Activated T-helper 1 cell treated with anti-CD3 and anti-CD28 coated beads, Interleukin-2, amount 50 U/mL, for 16 hours (primary cell): Measurements from ENCODE around the gene FPR1.

ENCODE experiments used
- DNase-seq, 2 donors: peaks; one replicate each; pipeline ENCODE4 v3.0.0-alpha.2; 2020; ENCODE audit warnings: low read depth in 1 of 2, low spot score in 1 of 2

The FPR1 gene

GRCh38 chr19:51708811-51709210 is 42.9 kb downstream of the FPR1 start:
- no peak for DNase-seq

GRCh38 chr19:51706885-51707284 is 44.8 kb downstream of the FPR1 start:
- no peak for DNase-seq

DNA sequence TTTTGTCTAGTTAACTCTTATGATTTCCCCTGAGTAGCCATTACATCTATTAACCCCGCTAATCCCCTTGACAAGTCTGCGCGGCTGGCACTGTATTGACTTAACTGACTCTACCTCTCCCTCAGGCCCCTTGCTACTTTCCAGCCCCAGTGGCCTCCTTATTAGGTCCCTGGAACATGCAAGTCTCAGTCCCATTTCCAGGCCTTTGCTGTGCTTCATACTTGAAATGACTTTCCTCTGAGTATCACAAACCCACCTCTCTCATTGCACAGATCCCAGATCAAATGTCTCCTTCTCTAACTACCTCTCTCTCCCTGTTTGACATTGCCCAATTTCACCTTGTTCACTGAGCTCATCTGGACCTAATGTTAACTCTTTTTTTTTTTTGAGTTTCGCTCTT is 45.4 kb downstream of the FPR1 start:
- DNase-seq, result no peak

GRCh38 chr19:51704626-51705025 is 47.1 kb downstream of the FPR1 start:
- no peak for DNase-seq

- DNase-seq, result peak; percentile 94 to 97
Observed at GRCh38 chr19:51703575-51704515, 47.8 kb downstream of the FPR1 start.

GRCh38 chr19:51702825-51703574 is 48.7 kb downstream of the FPR1 start:
- DNase-seq, result no peak

DNA sequence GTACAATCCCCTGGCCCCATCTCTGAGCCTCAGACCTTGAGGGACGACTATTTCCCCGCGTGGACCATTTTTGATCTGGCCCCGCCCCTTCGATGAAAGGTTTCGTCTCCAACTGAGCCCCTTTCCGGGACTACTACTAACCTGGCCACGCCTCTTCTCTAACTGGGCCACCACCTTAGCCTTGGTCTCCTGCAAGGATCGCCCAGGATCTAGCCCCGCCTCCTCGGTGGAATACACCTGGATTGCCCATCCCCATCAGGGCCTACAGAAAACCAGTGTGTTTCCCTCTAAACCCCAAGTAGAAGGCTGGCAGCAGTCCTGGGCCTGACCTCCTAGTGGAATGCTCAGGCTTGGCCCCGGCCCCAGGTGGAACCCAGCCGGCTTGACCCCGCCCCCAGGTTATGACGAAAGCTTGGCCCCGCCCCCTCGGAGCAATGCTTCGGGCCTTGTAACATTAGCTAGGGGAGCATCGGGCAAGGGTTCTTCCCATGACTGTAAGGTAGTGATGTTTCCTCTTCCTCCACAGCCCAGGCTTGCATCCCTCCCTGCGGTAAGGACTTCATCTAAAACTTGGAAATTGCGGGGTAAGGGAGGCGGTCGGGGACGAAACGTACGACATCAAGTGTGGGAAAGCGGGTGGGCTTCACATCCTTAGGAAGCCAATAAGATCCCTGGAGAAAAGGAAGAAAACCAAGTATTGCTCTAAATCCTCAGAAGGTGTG is 49.4 kb downstream of the FPR1 start:
- peak in 1 of 2 donors; percentile 25 for DNase-seq

GRCh38 chr19:51701468-51702100 is 50.1 kb downstream of the FPR1 start:
- DNase-seq, result no peak

- DNase-seq, result no peak
Observed at GRCh38 chr19:51699170-51699569, 52.5 kb downstream of the FPR1 start.

DNA sequence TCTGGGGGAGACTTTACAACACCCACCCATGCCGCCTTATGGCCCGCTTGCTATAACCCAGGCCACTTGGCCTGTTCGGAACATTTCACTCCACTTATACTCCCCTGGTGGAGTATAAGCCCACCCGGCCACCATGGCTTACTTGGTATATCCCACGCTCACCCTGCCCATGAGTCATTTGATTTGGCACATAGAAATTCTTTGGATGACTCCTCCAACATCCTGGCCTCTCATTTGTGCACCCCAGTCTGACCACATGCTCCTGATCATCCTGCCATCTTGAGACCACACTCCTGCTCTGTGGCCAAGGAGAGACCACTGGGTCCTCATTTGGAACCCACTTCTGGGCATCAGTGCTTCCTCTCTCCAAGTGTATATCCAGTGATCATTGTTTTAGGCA is 53.4 kb downstream of the FPR1 start:
- no peak for DNase-seq

DNA sequence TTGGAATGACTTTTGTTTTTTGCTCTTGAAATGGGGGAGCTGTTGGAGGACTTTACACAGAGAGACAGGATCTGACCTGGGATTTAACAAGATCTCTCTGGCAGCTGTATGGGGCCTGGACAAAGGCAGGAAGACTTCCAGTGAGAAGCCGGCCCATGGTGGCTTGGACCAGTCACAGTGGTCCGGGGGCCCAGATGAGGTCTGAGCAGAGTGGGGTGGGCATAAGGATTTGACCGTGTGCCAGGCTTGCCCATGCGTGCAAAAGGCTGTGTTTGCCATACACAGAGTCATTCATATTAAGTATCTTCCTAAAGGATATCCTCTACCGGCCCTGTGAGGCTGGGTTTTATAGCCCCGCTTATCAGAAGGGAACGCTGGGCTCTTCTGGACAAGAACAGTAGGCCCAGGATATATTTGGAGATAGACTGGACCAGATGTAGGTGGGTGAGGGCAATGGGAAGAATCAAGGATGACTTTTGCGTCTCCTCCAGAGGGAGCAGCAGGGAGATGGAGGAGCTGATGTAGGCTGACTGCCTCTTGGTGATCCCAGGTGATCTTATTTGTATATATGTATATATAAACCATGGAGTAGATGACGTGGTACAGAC is 54.4 kb downstream of the FPR1 start:
- DNase-seq, result no peak

- DNase-seq, result no peak
Observed at GRCh38 chr19:51696606-51697005, 55.1 kb downstream of the FPR1 start.
